DMS114 treated with DMSO at 0.1 percent for 48 hours (cell line): ENCODE data around the gene NSG1.
A peak's percentile ranks its signal among the peaks of the same experiment; 100 is the strongest.

ENCODE experiments used
- DNase-seq: peaks from one replicate; lab custom pipeline; 2025; ENCODE audit not compliant: unreplicated experiment; lab: John Stamatoyannopoulos, UW

Gene NSG1

DNA sequence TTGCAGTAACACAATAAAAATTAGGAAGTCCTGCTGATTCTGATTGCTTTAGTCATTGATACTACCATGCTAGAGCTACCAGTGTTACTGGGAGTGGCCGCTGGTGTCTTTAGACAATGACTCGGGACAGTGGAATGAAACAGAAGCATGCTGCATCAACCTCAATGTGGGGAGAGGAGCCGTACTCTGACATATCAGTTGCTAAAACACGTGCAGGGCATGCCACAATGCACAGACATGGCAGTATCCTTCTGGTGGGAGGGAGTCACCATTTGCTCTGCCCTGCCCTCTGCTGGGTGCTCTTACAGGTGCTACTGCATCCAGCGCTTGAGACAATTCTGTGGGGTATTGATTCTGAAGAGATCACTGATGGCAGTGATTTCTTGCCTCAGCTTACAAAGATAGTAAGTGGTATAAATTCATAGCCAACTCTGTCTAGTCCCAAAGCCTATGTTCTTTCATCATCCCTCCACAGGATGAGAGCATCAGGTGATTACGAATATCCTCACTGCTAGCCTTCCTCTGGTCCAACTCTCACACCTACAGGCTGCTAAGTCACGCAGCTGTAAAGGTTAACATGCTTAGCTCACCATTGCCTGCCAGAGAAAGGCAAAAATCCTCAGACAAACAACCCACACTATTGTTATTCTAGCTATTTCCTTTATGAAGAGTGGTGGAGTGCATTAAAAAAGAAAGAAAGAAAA is 43.7 kb downstream of the NSG1 start:
- peak; percentile 26 for DNase-seq

GRCh38 chr4:4432341-4433125 is 45.6 kb downstream of the NSG1 start:
- no peak for DNase-seq

GRCh38 chr4:4433941-4434340 is 47.0 kb downstream of the NSG1 start:
- no peak for DNase-seq

DNA sequence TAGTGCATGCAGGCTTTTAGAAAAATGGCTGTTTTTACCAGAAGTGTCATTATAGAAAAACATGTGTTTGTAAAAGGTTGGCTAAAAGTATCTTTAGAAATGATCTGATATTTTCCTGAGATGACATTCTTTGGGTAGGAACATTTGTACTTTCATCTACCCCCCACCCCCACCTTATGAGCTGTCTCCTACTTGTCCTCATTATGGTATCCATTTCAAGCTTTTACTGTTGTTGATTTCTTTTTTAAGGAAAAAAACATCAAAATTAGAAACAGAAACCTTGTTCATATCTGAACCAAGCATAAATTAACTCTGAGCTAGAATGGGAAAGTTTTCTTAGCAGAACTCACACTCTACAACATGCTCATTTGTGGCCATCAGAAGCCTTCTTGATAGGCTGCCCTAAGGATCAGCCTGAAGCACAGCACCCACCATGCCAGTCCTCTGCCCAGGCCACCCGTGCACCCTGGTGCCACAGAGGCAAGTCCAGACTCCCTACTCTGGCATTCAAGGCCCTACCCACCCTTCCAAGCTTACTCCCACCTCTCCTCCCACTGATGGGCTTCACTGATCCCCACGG is 49.4 kb downstream of the NSG1 start:
- no peak for DNase-seq

DNA sequence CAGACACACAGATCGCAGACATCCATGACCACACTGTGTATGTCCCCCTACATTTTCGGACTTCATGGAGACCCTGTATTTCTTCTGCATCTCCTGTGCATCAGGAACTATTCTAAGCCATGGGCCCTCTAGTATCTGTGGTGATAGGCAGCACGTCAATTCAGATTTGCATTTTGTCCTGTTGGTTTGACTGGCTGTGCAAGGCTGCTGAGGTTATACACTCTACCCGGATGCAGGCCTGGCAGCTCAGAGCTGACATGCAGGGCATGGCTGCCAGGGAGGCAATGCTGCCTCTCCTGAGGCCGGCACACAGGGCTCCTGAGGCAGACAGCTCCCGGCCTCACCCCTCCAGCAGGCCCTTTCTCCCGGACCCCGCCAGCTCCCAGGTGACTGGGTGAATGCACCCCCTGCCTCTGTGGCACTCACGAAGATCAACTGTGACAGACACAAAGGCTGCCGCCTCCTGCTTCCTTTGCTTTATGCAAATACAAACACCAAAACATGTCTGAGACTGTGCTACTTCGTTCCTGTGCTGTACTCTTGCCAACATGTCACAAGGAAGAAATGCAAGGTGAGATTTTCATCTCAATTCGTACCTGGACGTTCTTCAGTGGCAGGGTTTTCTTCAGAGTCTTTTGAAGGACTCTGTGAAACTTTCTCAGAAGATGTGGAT is 51.0 kb downstream of the NSG1 start:
- DNase-seq, result no peak

DNA sequence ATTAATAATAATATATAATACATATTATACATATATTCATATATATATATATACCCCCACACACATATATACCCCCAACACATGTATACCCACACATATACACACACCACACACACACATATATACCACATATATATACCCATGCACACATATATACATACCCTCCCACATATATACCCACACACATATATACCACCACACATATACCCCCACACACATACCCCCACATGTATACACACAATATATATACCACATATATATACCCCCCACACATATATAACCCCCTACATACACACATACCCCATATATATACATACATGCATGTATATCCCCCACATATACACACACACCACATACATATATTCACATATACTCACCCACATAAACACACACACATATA is 52.0 kb downstream of the NSG1 start:
- DNase-seq, result no peak

DNA sequence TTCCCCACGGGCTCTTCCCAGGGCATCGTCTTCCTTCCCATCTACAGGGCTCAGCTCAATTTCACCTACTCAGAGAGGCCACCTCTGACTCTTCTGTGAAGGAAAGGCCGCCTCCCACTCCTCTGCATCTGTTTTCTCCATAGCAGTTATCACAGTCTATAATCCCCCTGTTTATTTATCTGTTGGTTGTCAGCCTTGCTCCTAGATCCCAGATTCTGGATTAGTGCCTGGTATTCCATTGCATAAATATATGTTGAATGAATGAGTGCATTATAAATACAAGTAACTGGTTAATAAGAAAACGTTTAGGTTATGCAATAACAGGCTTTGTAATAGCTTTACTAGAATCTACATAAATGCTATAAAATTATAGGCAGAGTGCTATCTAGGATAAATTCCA is 52.9 kb downstream of the NSG1 start:
- DNase-seq, result no peak

DNA sequence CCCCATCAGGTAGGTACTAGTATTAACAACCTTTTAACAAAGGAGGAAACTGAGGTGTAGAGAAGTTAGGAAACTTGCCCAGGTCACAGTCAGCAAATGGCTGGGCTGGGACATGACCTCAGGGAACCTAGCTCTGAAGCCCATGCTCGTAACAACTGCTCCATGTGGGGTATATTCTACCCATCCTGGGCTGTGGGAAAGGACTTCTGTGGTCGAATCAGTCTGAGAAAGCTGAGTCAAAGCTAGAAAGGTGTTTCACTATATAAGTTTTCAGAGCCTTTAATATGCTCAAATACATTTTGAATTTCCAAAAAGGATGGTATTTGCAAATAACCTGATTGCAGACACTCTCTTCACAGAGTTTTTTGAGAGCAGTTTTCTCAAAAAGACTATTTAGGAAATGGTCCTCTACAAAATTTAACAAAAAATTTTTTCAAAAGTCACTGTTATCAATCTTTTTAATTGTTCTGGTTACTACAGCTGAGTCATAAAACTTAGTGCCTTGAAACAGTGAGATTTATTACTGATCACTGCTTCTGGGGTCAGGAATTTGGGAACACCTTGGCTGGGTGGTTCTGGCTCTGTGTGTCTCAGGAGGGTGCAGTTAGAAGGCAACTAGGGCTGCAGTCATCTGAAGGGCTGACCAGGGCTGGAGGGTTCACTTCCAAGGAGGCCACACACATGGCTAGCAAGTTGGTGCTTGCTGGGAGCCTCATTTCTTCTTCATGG is 53.6 kb downstream of the NSG1 start:
- DNase-seq, result no peak

DNA sequence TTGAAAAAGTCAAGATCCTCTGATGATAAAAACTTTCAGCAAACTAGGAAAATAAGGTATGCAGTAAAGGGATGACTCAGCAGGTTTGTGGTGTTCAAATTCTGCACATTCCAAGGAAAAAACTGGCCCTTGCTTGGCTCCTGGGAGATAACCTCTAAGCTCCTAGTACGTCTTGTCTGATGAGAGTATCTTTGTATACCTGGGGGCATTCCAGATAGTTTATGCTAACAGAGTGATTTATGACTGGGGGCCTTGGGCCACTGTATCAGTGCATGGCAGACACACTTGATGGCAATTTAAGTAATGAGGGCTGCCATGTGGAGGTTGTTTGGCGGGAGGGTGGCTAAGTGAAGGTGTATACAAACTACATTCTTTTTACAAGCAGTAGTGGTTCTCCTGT is 56.9 kb downstream of the NSG1 start:
- DNase-seq, result no peak

GRCh38 chr4:4446434-4446833 is 59.5 kb downstream of the NSG1 start:
- DNase-seq, result no peak

GRCh38 chr4:4455210-4455865 is 68.4 kb downstream of the NSG1 start:
- DNase-seq, result no peak

DNA sequence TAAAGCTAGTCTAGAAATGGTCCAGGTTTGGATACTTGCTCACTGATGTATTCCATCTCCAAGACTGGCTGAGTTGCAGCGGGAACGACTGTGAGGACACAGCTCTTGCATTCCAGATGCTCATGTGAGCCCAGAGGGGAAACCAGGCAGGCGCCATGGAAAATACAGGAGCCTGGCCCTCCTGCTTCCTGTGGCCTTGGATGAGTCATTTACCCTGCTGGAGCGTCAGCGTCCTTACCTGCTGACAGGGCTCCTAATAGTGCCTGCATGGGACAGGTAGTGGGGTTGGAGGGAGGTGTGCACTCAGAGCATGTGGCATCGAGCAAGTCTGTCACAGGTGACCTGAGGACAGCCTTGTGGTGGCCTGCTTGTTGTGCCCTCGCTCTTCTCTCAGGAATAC is 69.4 kb downstream of the NSG1 start:
- no peak for DNase-seq

- no peak for DNase-seq
These were observed 70.1 kb downstream of the NSG1 start for GRCh38 chr4:4456816-4457578.

- no peak for DNase-seq
These were observed 71.1 kb downstream of the NSG1 start for GRCh38 chr4:4457803-4458553.

DNA sequence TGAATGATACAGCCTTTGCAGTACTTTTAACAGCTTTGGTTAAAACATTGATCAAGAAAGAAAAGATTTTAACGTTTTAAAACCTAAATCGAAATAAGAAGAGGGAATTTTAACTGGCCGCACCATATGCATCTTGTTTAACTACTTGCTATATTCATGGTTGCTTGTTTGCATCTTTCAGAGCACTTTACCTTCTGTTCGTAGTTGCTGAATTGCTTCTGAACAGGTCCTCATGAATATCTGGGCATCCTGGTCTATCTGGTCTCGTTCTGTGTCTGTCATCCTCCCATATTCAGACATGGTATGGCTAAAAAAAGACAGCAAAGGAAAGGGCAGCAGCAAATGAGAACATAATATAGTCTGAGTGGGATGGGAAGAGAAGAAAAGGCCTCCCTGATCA is 72.3 kb downstream of the NSG1 start:
- no peak for DNase-seq

- no peak for DNase-seq
These were observed 73.9 kb downstream of the NSG1 start for GRCh38 chr4:4460759-4461158.

GRCh38 chr4:4461178-4461577 is 74.3 kb downstream of the NSG1 start:
- no peak for DNase-seq

DNA sequence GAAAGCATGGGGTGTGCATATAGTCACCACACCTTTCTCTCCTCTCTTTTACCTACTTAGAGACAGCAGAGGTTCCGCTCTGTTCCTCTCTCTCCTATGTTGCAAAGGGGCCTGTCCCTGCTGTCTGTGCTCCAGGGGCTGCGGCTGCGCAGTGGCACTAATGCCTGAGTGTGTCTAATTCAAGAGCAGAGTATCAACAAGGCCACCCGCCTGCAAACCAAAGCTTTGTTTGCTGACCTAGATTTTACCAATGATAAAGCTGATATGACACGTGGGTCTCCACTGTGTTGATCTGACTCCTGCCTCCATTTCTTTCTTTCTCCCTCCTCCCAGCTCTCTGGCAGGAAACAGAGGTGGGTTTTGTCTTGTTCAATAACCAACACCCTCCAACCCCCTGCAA is 74.9 kb downstream of the NSG1 start:
- no peak for DNase-seq

DNA sequence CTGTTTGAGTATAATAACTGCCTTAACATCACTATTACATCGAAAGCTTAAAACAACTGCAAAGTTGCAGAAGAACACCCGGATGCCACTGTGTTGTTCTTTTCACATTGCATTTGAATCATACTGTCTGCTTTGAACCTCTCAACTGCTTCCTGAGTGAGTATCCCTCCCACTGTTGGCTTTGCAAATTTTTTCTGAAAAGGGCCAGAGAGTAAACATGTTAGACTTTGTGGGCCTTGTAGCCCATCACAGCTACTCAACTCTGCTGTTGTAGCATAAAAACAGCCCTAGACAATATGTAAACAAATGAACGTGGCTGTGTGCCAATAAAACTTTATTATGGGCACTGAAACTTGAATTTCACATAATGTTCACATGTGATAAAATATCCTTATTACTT is 76.1 kb downstream of the NSG1 start:
- no peak for DNase-seq
